ENCODE results near the gene LRP4.

DNA sequence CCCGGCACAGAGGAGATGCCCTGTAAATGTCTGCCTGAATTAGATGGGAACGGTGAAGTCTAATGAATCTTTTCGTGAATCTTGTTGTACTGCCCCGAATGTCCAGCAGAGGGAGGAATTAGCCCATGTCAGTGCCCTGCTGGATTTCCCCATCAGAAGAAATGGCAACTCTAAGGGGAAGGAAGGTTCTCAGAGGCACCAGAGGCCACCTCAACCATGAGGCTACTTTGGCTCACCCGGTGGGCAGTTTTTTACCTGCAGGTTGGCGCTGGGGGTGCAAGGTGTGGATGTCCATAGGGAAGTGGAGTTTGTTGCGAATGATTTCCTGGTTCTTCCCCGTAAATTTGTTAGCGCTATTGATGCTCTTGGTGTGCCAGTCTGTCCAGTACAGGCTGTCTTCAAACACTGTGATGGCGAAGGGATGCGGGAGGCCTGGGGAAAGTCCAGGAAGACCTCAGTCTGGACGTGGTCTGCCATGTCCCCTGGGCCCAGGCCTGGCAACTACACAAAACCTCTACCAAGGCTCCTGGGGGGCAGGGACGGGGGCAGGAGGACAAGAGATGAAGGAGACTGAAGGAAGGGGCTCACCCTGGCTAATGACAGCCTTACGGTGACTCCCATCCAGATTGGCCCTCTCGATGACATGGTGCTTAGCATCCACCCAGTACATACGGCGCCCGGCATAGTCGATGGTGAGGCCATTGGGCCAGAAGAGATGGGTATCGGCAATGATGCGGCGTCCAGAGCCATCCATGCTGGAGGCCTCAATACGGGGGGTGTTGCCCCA, 28.5 kb downstream of the LRP4 start:
- TF ChIP-seq, protein P1, sequence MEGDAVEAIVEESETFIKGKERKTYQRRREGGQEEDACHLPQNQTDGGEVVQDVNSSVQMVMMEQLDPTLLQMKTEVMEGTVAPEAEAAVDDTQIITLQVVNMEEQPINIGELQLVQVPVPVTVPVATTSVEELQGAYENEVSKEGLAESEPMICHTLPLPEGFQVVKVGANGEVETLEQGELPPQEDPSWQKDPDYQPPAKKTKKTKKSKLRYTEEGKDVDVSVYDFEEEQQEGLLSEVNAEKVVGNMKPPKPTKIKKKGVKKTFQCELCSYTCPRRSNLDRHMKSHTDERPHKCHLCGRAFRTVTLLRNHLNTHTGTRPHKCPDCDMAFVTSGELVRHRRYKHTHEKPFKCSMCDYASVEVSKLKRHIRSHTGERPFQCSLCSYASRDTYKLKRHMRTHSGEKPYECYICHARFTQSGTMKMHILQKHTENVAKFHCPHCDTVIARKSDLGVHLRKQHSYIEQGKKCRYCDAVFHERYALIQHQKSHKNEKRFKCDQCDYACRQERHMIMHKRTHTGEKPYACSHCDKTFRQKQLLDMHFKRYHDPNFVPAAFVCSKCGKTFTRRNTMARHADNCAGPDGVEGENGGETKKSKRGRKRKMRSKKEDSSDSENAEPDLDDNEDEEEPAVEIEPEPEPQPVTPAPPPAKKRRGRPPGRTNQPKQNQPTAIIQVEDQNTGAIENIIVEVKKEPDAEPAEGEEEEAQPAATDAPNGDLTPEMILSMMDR (IDR thresholded peaks at IDR 0.05 in 8 of 11, conservative IDR thresholded peaks at IDR 0.05 in 3 of 11) = peak; percentile 63 to 91 (median 84)
- no peak for TF ChIP-seq POLR2A (IDR thresholded peaks at IDR 0.05)

Data from spleen (tissue), 7 donors.